ENCODE measurements around the gene MAP3K7. TPM values are rescaled to one million over a fixed set of nuclear protein-coding genes. Genes with fewer than 3 reads are reported as not detected.

The MAP3K7 gene
- total RNA-seq (2022; extraction: Qiagen RNA extraction) = 11.1 to 12.9 TPM (median 12.3 TPM) in 5 replicates

DNA sequence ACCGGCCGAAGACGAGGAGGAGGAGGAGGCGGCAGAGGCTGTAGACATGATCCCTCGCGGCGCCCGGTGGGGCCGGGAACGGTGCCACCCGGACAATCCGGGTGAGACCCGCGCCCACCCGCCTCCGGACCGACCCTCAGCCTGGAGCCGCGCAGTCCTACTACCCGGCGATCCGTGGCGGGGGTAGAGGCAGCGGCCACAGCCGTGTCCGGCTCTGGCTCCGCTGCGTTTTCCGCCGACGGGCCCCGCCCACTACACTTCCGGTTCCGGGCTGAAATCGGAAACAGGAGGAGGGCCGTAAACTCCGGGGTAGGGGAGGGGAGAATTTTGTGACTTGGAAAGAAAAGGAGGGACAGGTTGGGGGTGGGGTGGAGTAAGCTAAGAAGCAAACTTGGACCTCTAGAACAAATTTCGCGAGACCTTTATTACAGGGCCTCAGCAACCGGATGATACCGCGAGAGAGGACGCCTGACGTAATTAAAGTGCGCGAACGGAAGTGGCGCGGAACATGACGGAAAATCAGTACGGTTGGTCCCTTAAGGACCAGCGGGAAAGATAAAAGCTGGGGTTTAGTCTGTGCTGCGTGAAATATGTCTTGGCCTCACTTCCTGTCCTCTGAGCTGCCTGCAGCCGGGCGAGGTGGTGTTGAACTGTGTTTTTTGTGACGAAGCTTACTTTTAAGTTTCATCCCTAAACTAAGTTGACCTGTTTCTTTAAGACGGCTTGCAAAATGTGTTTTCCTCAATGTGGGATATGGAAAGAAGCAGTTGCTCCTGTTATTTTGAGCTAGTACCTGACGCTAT lies at the start of gene MAP3K7:
Gene MAP3K7, minus strand, starts transcription at position 237 of the 803 bp plus-strand sequence. Its CDS starts 189 bp downstream, at position 48.

All from A549 treated with Mapracorat at 1 μM for 4 hours (cell line).